ENCODE measurements around the gene BCCIP.

DNA sequence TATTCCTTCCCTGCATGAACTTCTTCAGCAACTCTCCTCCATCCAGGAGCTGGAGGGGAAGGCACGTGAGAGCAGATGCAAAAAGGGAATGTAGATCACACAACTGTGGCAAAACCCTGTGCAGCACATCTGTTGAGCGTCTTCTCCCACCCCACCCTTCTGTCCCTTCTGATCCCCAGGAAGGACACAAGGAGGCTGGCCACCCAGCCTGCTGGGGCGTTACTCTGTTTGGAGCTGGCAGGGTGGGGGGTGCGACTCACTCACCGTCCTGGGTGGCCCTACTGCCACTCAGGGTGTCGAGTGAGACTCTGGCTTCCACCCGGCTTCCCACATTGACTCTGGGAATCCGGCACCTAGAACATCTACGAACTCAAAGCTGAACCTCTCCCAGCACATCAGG is 37.6 kb upstream of the BCCIP start:
- no peak for TF ChIP-seq EZH2 (IDR thresholded peaks at IDR 0.05)
- TF ChIP-seq, protein P1, sequence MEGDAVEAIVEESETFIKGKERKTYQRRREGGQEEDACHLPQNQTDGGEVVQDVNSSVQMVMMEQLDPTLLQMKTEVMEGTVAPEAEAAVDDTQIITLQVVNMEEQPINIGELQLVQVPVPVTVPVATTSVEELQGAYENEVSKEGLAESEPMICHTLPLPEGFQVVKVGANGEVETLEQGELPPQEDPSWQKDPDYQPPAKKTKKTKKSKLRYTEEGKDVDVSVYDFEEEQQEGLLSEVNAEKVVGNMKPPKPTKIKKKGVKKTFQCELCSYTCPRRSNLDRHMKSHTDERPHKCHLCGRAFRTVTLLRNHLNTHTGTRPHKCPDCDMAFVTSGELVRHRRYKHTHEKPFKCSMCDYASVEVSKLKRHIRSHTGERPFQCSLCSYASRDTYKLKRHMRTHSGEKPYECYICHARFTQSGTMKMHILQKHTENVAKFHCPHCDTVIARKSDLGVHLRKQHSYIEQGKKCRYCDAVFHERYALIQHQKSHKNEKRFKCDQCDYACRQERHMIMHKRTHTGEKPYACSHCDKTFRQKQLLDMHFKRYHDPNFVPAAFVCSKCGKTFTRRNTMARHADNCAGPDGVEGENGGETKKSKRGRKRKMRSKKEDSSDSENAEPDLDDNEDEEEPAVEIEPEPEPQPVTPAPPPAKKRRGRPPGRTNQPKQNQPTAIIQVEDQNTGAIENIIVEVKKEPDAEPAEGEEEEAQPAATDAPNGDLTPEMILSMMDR (IDR thresholded peaks at IDR 0.05): no peak
